DLD1 (cell line): ENCODE measurements around the gene NPHS1.
"Not testable (repeated sequence)": the region's sequence is repeated elsewhere in the genome, so short reads cannot be mapped to it uniquely, and the experiment has no call there.

Experiments used
- in situ Hi-C: cut with HindIII; loops from 2 replicates; pipeline ENCODE4 v1.10.0; 2017; ENCODE audit warnings: low sequenced_read_pairs

Gene NPHS1

GRCh38 chr19:35816846-35817245 lies 35.5 kb downstream of the NPHS1 start:
- in situ Hi-C loops, result no loop called here

- in situ Hi-C loops, result no loop called here
Observed at GRCh38 chr19:35816262-35816661, 36.0 kb downstream of the NPHS1 start.

- in situ Hi-C loops, result no loop called here
Observed at GRCh38 chr19:35813043-35813890, 39.0 kb downstream of the NPHS1 start.

- in situ Hi-C loops, result no loop called here
Observed at GRCh38 chr19:35812220-35813042, 39.9 kb downstream of the NPHS1 start, which contains the start of gene PRODH2. Gene PRODH2 (minus strand): TSS chr19:35812845. CDS start chr19:35812805, 40 bp downstream.

- in situ Hi-C loops, result no loop called here
Observed at GRCh38 chr19:35811317-35812219, 40.7 kb downstream of the NPHS1 start.

- in situ Hi-C loops, result no loop called here
Observed at GRCh38 chr19:35807633-35808032, 44.7 kb downstream of the NPHS1 start.

- in situ Hi-C loops, result no loop called here
Observed at GRCh38 chr19:35806597-35806996, 45.7 kb downstream of the NPHS1 start.

- in situ Hi-C loops, result no loop called here
Observed at GRCh38 chr19:35805526-35806102, 46.7 kb downstream of the NPHS1 start.

- in situ Hi-C loops, result no loop called here
Observed at GRCh38 chr19:35801828-35802227, 50.5 kb downstream of the NPHS1 start.

GRCh38 chr19:35797663-35798062 lies 54.6 kb downstream of the NPHS1 start:
- in situ Hi-C loops, result no loop called here

GRCh38 chr19:35796645-35797542 lies 55.4 kb downstream of the NPHS1 start:
- in situ Hi-C loops, result no loop called here

GRCh38 chr19:35795564-35795963 lies 56.7 kb downstream of the NPHS1 start:
- in situ Hi-C loops, result not testable (repeated sequence)

GRCh38 chr19:35793381-35794165 lies 58.7 kb downstream of the NPHS1 start:
- in situ Hi-C loops, result no loop called here

GRCh38 chr19:35792888-35793287 lies 59.4 kb downstream of the NPHS1 start:
- in situ Hi-C loops, result no loop called here

GRCh38 chr19:35792312-35792711 lies 60.0 kb downstream of the NPHS1 start:
- in situ Hi-C loops, result no loop called here

- in situ Hi-C loops, result no loop called here
Observed at GRCh38 chr19:35791814-35792279, 60.5 kb downstream of the NPHS1 start.

GRCh38 chr19:35790981-35791813 lies 61.1 kb downstream of the NPHS1 start:
- in situ Hi-C loops, result no loop called here
